Neural progenitor cell (in vitro differentiated cells): Measurements from ENCODE around the gene MAPK10. TPM values are rescaled to one million over a fixed set of nuclear protein-coding genes. Genes with fewer than 3 reads are reported as not detected.

Source experiments
- DNase-seq: peaks from one replicate; pipeline ENCODE4 v3.0.0-alpha.2; 2016; ENCODE audit warnings: low spot score
- H2AFZ ChIP-seq: fragments of 200-600 bp; sonication (generic); replicated peaks from 2 replicates; pipeline ENCODE4 v1.6.1; 2016; ENCODE audit warnings: antibody characterized with exemption
- H3F3A ChIP-seq: fragments of 200-600 bp; sonication (generic); 2 replicates; pipeline ENCODE4 v1.6.1; 2016; ENCODE audit warnings: antibody characterized with exemption, low read depth
- H3K27ac ChIP-seq: fragments of 200-600 bp; sonication (generic); 2 replicates; pipeline ENCODE4 v1.5.1; 2016; ENCODE audit warnings: mild to moderate bottlenecking
- H3K27me3 ChIP-seq: fragments of 200-600 bp; sonication (generic); 2 replicates; pipeline ENCODE4 v1.6.1; 2016; ENCODE audit warnings: mild to moderate bottlenecking, moderate library complexity
- H3K36me3 ChIP-seq: fragments of 200-600 bp; sonication (generic); 2 replicates; pipeline ENCODE4 v1.5.1; 2016
- H3K4me1 ChIP-seq: fragments of 200-600 bp; sonication (generic); 2 replicates; pipeline ENCODE4 v1.6.1; 2016; ENCODE audit warnings: mixed run types
- H3K4me2 ChIP-seq: fragments of 200-600 bp; sonication (generic); 2 replicates; pipeline ENCODE4 v1.6.1; 2016
- H3K4me3 ChIP-seq: fragments of 200-600 bp; sonication (generic); 2 replicates; pipeline ENCODE4 v1.5.1; 2016
- H3K79me2 ChIP-seq: fragments of 200-600 bp; sonication (generic); 2 replicates; pipeline ENCODE4 v1.6.1; 2016; ENCODE audit warnings: low read depth
- H3K9ac ChIP-seq: fragments of 200-600 bp; sonication (generic); 2 replicates; pipeline ENCODE4 v1.6.1; 2016
- H3K9me3 ChIP-seq: fragments of 200-600 bp; sonication (generic); 2 replicates; pipeline ENCODE4 v1.5.1; 2016; ENCODE audit warnings: low read depth
- H4K20me1 ChIP-seq: fragments of 200-600 bp; sonication (generic); 2 replicates; pipeline ENCODE4 v1.6.1; 2016; ENCODE audit warnings: low read depth
- H3K27ac Mint-ChIP-seq: 3 replicates; pipeline ENCODE4 v1.8.0; 2021; ENCODE audit warnings: mixed read lengths
- H3K27me3 Mint-ChIP-seq: 2 replicates; pipeline ENCODE4 v1.8.0; 2022; ENCODE audit warnings: low read depth, mild to moderate bottlenecking, inconsistent platforms, moderate library complexity, mixed read lengths; ENCODE audit not compliant: insufficient read depth
- H3K36me3 Mint-ChIP-seq: 3 replicates; pipeline ENCODE4 v1.8.0; 2021; ENCODE audit warnings: mixed read lengths
- H3K4me1 Mint-ChIP-seq: 3 replicates; pipeline ENCODE4 v1.8.0; 2021; ENCODE audit warnings: mixed read lengths
- H3K4me3 Mint-ChIP-seq: 3 replicates; pipeline ENCODE4 v1.8.0; 2021; ENCODE audit warnings: mild to moderate bottlenecking, moderate library complexity, mixed read lengths
- H3K9me3 Mint-ChIP-seq: 3 replicates; pipeline ENCODE4 v1.8.0; 2020; ENCODE audit warnings: mixed read lengths
- CTCF ChIP-seq: fragments of 200-600 bp; sonication (generic); IDR thresholded peaks from 2 replicates; pipeline ENCODE4 v1.5.1; 2017; ENCODE audit warnings: antibody characterized with exemption, mild to moderate bottlenecking
- EZH2 ChIP-seq: fragments of 200-600 bp; sonication (generic); IDR thresholded peaks from 2 replicates; pipeline ENCODE4 v1.6.1; 2017; ENCODE audit warnings: antibody characterized with exemption, mild to moderate bottlenecking, moderate library complexity
- EZH2phosphoT487 ChIP-seq: fragments of 200-600 bp; sonication (generic); IDR thresholded peaks from 2 replicates; pipeline ENCODE4 v1.6.1; 2017; ENCODE audit warnings: antibody characterized with exemption
- total RNA-seq: library from RNA; depleted of rRNA; stranded (reverse); fragments of >200 nt; gene quantifications from 2 replicates; pipeline ENCODE4 v1.2.3, GENCODE V29; 2015; ENCODE audit warnings: low replicate concordance

The MAPK10 gene
- total RNA-seq, 1 donor from 2014 or later = 383 TPM

- H3K9me3 Mint-ChIP-seq = peaks cover 4% of the 10 kb centered on the region
- TF ChIP-seq EZH2 = no peak
- TF ChIP-seq EZH2phosphoT487 = no peak
- TF ChIP-seq CTCF = no peak
- H3F3A ChIP-seq = no peaks in the 10 kb centered on the region
- no peaks in the 10 kb centered on the region for H3K36me3 ChIP-seq
- H3K27ac ChIP-seq = no peak overlapping the region
- H3K79me2 ChIP-seq = no peaks in the 10 kb centered on the region
- H3K27me3 Mint-ChIP-seq = no peaks in the 10 kb centered on the region
- H3K4me1 ChIP-seq = no peaks in the 10 kb centered on the region
- peaks cover 2% of the 10 kb centered on the region for H3K36me3 Mint-ChIP-seq
- H3K9ac ChIP-seq = no peak overlapping the region
- peaks cover 3% of the 10 kb centered on the region for H3K4me1 Mint-ChIP-seq
- H3K4me3 Mint-ChIP-seq = no peak overlapping the region
- DNase-seq = no peak
- H3K27me3 ChIP-seq = no peaks in the 10 kb centered on the region
- H2AFZ ChIP-seq = no peak overlapping the region
- no peaks in the 10 kb centered on the region for H3K9me3 ChIP-seq
- H3K4me3 ChIP-seq = no peak overlapping the region
- H4K20me1 ChIP-seq = no peaks in the 10 kb centered on the region
- no peak overlapping the region for H3K4me2 ChIP-seq
- H3K27ac Mint-ChIP-seq = no peak overlapping the region
These were observed 398.0 kb downstream of the MAPK10 start for GRCh38 chr4:85961887-85962286.

- no peak for TF ChIP-seq EZH2
- peaks cover 2% of the 10 kb centered on the region for H3K27me3 Mint-ChIP-seq
- Histone ChIP-seq H4K20me1 (no peaks in the 10 kb centered on the region), H3F3A (no peaks in the 10 kb centered on the region), H3K27ac (no peak overlapping the region), H3K36me3 (no peaks in the 10 kb centered on the region), H3K4me2 (no peak overlapping the region), H3K9me3 (no peaks in the 10 kb centered on the region), H3K27me3 (no peaks in the 10 kb centered on the region), H3K9ac (no peak overlapping the region), H3K79me2 (no peaks in the 10 kb centered on the region), H3K4me1 (no peaks in the 10 kb centered on the region), H3K4me3 (no peak overlapping the region), H2AFZ (peak overlapping the region; percentile 75)
- H3K4me3 Mint-ChIP-seq = no peak overlapping the region
- peaks cover 18% of the 10 kb centered on the region for H3K4me1 Mint-ChIP-seq
- DNase-seq = no peak
- no peak overlapping the region for H3K27ac Mint-ChIP-seq
- no peaks in the 10 kb centered on the region for H3K36me3 Mint-ChIP-seq
- no peaks in the 10 kb centered on the region for H3K9me3 Mint-ChIP-seq
These were observed 403.4 kb downstream of the MAPK10 start for GRCh38 chr4:85956293-85956945.

GRCh38 chr4:85955620-85956292 lies 404.1 kb downstream of the MAPK10 start:
- peaks cover 16% of the 10 kb centered on the region for H3K4me1 Mint-ChIP-seq
- H3K36me3 Mint-ChIP-seq = no peaks in the 10 kb centered on the region
- H3K4me1 ChIP-seq = no peaks in the 10 kb centered on the region
- H3K4me3 Mint-ChIP-seq = no peak overlapping the region
- no peaks in the 10 kb centered on the region for H3K27me3 ChIP-seq
- no peak overlapping the region for H3K27ac ChIP-seq
- peak overlapping the region; percentile 75 for H2AFZ ChIP-seq
- H3K36me3 ChIP-seq = no peaks in the 10 kb centered on the region
- no peaks in the 10 kb centered on the region for H3K9me3 ChIP-seq
- DNase-seq = no peak
- TF ChIP-seq EZH2 = no peak
- no peak for TF ChIP-seq EZH2phosphoT487
- no peak for TF ChIP-seq CTCF
- no peaks in the 10 kb centered on the region for H3F3A ChIP-seq
- H3K9ac ChIP-seq = no peak overlapping the region
- H3K4me3 ChIP-seq = no peak overlapping the region
- no peaks in the 10 kb centered on the region for H3K79me2 ChIP-seq
- H4K20me1 ChIP-seq = no peaks in the 10 kb centered on the region
- no peaks in the 10 kb centered on the region for H3K9me3 Mint-ChIP-seq
- no peak overlapping the region for H3K27ac Mint-ChIP-seq
- H3K27me3 Mint-ChIP-seq = peaks cover 2% of the 10 kb centered on the region
- no peak overlapping the region for H3K4me2 ChIP-seq

- no peaks in the 10 kb centered on the region for H3K27me3 ChIP-seq
- no peak overlapping the region for H3K4me2 ChIP-seq
- no peak overlapping the region for H3K27ac ChIP-seq
- H3K4me3 Mint-ChIP-seq = no peak overlapping the region
- H3K4me1 ChIP-seq = no peaks in the 10 kb centered on the region
- DNase-seq = no peak
- no peaks in the 10 kb centered on the region for H3K36me3 Mint-ChIP-seq
- peak overlapping the region; percentile 65 for H2AFZ ChIP-seq
- no peaks in the 10 kb centered on the region for H3K9me3 Mint-ChIP-seq
- no peak for TF ChIP-seq EZH2phosphoT487
- TF ChIP-seq EZH2 = no peak
- TF ChIP-seq CTCF = no peak
- peaks cover 2% of the 10 kb centered on the region for H3K27me3 Mint-ChIP-seq
- H3K36me3 ChIP-seq = no peaks in the 10 kb centered on the region
- H3K9ac ChIP-seq = no peak overlapping the region
- H3F3A ChIP-seq = no peaks in the 10 kb centered on the region
- no peaks in the 10 kb centered on the region for H3K79me2 ChIP-seq
- H3K4me3 ChIP-seq = no peak overlapping the region
- peaks cover 15% of the 10 kb centered on the region for H3K4me1 Mint-ChIP-seq
- H3K9me3 ChIP-seq = no peaks in the 10 kb centered on the region
- H4K20me1 ChIP-seq = no peaks in the 10 kb centered on the region
- peak overlapping the region; percentile 23 for H3K27ac Mint-ChIP-seq
These were observed 406.2 kb downstream of the MAPK10 start for GRCh38 chr4:85953651-85954018.
